Tibial nerve (tissue), 4 donors: ENCODE results near the gene PRKCH. TPM values are rescaled to one million over a fixed set of nuclear protein-coding genes. Genes with fewer than 3 reads are reported as not detected.

Source experiments
- DNase-seq, 2 donors: peaks; one replicate each; pipeline ENCODE4 v3.0.0-alpha.2; 2019; ENCODE audit warnings: low spot score in 2 of 2
- H3K27ac ChIP-seq, 4 donors: fragments of 200-600 bp; sonication (generic) in 3 of 4; one replicate each; pipeline ENCODE4 v1.5.1; 2017 to 2019; ENCODE audit warnings: mild to moderate bottlenecking in 1 of 4
- H3K27me3 ChIP-seq, 2 donors: fragments of 200-600 bp; sonication (generic) in 1 of 2; one replicate each; pipeline versions ENCODE4 v1.5.1 to v1.6.0; 2017 to 2019
- H3K36me3 ChIP-seq, 3 donors: fragments of 200-600 bp; sonication (generic); one replicate each; pipeline ENCODE4 v1.5.1; 2018 to 2019
- H3K4me1 ChIP-seq, 4 donors: fragments of 200-600 bp; sonication (generic) in 3 of 4; one replicate each; pipeline ENCODE4 v1.5.1; 2017 to 2019
- H3K4me3 ChIP-seq, 4 donors: fragments of 200-600 bp; sonication (generic) in 3 of 4; one replicate each; pipeline ENCODE4 v1.5.1; 2017 to 2019; ENCODE audit warnings: mild to moderate bottlenecking in 1 of 4, moderate library complexity in 1 of 4
- H3K9me3 ChIP-seq, 4 donors: fragments of 200-600 bp; sonication (generic) in 3 of 4; one replicate each; pipeline ENCODE4 v1.5.1; 2017 to 2019
- EP300 ChIP-seq, 2 donors: sonication (generic); formaldehyde crosslinking; IDR thresholded peaks; one replicate each; pipeline ENCODE4 v1.6.1; 2017; ENCODE audit warnings: antibody characterized with exemption in 2 of 2, mild to moderate bottlenecking in 1 of 2
- POLR2A ChIP-seq, 2 donors: fragments of 450-650 bp; IDR thresholded peaks; one replicate each; pipeline ENCODE4 v1.6.1; 2017; ENCODE audit warnings: antibody characterized with exemption in 2 of 2, mild to moderate bottlenecking in 2 of 2, moderate library complexity in 2 of 2
- WGBS, 2 donors: methylation state at CpG; one replicate each; pipeline ENCODE4 v1.1.5; 2018; 5-methylcytosine and 5-hydroxymethylcytosine counted together
- total RNA-seq, 4 donors: library from RNA; depleted of rRNA; stranded (reverse); fragments of >200 nt; gene quantifications; one replicate each; pipeline ENCODE4 v1.1.0, GENCODE V29; 2016
- TF ChIP-seq, protein P1 (sequence below), 5 experiments: fragments of 200-600 bp in 3 of 5; fragments of 450-650 bp in 2 of 5; sonication (generic) in 3 of 5; IDR thresholded peaks; one replicate each; pipeline ENCODE4 v1.5.1; 2016 to 2019; ENCODE audit warnings: antibody characterized with exemption in 5 of 5, mild to moderate bottlenecking in 3 of 5, moderate library complexity in 2 of 5

PRKCH gene
- total RNA-seq, 4 donors from 2014 or later: 26.4 to 33.9 (median 29.2) TPM

DNA sequence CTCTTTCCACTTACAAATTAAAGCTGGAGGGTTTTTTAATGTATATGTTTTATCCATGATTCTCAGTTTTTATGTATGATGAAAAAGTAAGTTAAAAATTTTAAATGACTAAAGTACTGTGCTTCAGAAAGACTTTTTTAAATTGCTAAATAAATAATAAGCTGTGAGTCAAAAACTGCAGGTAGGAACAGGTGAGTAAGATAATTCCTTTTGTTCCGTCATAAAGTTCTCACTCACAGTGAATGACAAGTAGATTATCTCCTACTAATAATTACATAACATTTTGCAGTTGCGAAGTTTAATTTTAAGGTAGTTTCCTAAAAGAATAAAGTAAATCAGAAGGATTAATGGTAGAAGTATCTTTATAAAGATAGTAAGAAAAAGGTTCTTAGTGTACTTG, 78.0 kb downstream of the PRKCH start:
- no peaks in the 10 kb centered on the region for H3K4me1 ChIP-seq
- no peak overlapping the region for H3K27ac ChIP-seq
- H3K27me3 ChIP-seq: no peaks in the 10 kb centered on the region
- no peaks in the 10 kb centered on the region for H3K9me3 ChIP-seq
- no peak for DNase-seq
- TF ChIP-seq, protein P1, sequence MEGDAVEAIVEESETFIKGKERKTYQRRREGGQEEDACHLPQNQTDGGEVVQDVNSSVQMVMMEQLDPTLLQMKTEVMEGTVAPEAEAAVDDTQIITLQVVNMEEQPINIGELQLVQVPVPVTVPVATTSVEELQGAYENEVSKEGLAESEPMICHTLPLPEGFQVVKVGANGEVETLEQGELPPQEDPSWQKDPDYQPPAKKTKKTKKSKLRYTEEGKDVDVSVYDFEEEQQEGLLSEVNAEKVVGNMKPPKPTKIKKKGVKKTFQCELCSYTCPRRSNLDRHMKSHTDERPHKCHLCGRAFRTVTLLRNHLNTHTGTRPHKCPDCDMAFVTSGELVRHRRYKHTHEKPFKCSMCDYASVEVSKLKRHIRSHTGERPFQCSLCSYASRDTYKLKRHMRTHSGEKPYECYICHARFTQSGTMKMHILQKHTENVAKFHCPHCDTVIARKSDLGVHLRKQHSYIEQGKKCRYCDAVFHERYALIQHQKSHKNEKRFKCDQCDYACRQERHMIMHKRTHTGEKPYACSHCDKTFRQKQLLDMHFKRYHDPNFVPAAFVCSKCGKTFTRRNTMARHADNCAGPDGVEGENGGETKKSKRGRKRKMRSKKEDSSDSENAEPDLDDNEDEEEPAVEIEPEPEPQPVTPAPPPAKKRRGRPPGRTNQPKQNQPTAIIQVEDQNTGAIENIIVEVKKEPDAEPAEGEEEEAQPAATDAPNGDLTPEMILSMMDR (IDR thresholded peaks at IDR 0.05): no peak
- TF ChIP-seq POLR2A (IDR thresholded peaks at IDR 0.05) (no peak), EP300 (IDR thresholded peaks at IDR 0.05) (no peak)
- no peak overlapping the region for H3K4me3 ChIP-seq
- H3K36me3 ChIP-seq: no peaks in the 10 kb centered on the region
- WGBS, 2 donors: 87 to 91% methylated on average over 2 of the region's 2 CpGs

DNA sequence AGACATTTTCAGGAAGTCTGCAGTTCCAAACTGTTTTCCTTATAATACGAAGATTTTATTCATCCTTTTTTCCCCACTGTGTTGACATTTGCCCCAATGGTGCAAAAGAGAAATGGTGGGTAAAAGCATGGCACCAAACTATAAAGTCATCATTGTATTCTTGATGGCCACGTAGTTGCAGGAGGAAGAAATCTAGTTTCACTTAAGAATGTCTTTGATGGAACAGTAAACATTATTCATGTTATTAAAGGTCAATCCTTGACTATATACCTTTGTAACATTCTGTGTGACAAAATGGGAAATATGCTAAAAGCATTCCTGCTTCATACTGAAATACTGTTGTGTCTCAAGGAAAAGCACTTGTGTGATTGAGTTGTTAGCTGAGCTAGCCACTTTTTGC, 80.1 kb downstream of the PRKCH start:
- H3K27me3 ChIP-seq: no peaks in the 10 kb centered on the region
- DNase-seq: no peak
- no peak overlapping the region for H3K4me3 ChIP-seq
- H3K4me1 ChIP-seq: no peaks in the 10 kb centered on the region
- H3K27ac ChIP-seq: no peak overlapping the region
- H3K9me3 ChIP-seq: no peaks in the 10 kb centered on the region
- 41 to 49% methylated on average over 2 of the region's 2 CpGs for WGBS, 2 donors
- no peaks in the 10 kb centered on the region for H3K36me3 ChIP-seq
- no peak for TF ChIP-seq EP300 (IDR thresholded peaks at IDR 0.05)
- TF ChIP-seq, protein P1 (IDR thresholded peaks at IDR 0.05): no peak
- TF ChIP-seq POLR2A (IDR thresholded peaks at IDR 0.05): no peak

GRCh38 chr14:61403411-61403810, 82.0 kb downstream of the PRKCH start:
- Histone ChIP-seq H3K4me3 (no peak overlapping the region), H3K9me3 (no peaks in the 10 kb centered on the region), H3K27me3 (no peaks in the 10 kb centered on the region), H3K27ac (no peak overlapping the region), H3K36me3 (no peaks in the 10 kb centered on the region), H3K4me1 (no peaks in the 10 kb centered on the region)
- DNase-seq: no peak
- no peak for TF ChIP-seq POLR2A (IDR thresholded peaks at IDR 0.05)
- TF ChIP-seq, protein P1 (IDR thresholded peaks at IDR 0.05): no peak
- TF ChIP-seq EP300 (IDR thresholded peaks at IDR 0.05): no peak
- 60 to 63% methylated on average over 2 of the region's 2 CpGs for WGBS, 2 donors

DNA sequence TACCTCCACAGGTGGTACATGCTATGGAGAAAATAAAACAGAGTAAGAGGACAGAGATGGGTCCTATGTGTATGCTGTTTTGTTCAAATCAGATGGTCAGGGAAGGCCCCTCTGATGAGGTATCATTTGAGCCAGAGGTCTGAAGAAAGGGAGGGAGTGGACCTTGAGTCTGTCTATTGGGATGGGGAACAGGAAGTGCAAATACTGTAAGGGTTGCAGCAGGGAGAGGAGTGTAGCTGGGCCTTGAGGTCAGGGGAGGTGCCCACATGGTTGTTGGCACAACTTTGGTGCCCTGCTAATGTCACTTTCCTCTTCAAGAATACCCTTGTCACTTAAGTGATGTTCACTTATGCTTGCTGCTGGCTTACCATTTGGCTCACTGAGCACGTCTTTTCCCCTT, 83.3 kb downstream of the PRKCH start:
- no peak for DNase-seq

DNA sequence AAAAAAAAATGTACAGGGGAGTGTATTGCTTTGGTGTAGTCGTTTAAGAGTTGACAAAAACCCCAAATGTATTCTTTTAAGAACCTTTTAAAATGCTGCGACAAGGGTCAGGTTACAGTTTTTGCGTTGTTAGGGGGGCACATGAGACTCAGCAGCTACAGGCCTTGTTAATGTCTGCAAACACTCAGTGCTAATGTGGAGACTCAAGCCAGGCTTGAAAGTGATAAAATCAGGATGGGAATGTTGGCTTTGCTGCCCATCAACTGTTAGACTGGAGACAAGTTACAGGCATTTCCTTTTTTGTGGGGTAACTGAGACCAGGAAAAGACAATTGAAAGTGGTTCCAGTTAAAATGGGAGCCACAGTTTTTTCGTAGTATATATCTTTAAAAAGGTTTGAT, 84.8 kb downstream of the PRKCH start:
- H3K27ac ChIP-seq: no peak overlapping the region
- TF ChIP-seq, protein P1 (IDR thresholded peaks at IDR 0.05): no peak
- no peak for TF ChIP-seq EP300 (IDR thresholded peaks at IDR 0.05)
- no peak for TF ChIP-seq POLR2A (IDR thresholded peaks at IDR 0.05)
- no peaks in the 10 kb centered on the region for H3K36me3 ChIP-seq
- H3K27me3 ChIP-seq: no peaks in the 10 kb centered on the region
- no peak overlapping the region for H3K4me3 ChIP-seq
- no peak for DNase-seq
- H3K4me1 ChIP-seq: no peaks in the 10 kb centered on the region
- 41 to 60% methylated on average over 4 of the region's 4 CpGs for WGBS, 2 donors
- no peaks in the 10 kb centered on the region for H3K9me3 ChIP-seq

More for the DNA sequence above, 83.3 kb downstream of the PRKCH start:
- H3K27me3 ChIP-seq: no peaks in the 10 kb centered on the region
- H3K4me3 ChIP-seq: no peak overlapping the region
- no peaks in the 10 kb centered on the region for H3K4me1 ChIP-seq
- H3K27ac ChIP-seq: no peak overlapping the region
- no peak for TF ChIP-seq POLR2A (IDR thresholded peaks at IDR 0.05)
- TF ChIP-seq EP300 (IDR thresholded peaks at IDR 0.05): no peak
- TF ChIP-seq, protein P1 (IDR thresholded peaks at IDR 0.05): no peak
- 67 to 84% methylated on average over 1 of the region's 1 CpG for WGBS, 2 donors
- no peaks in the 10 kb centered on the region for H3K9me3 ChIP-seq
- H3K36me3 ChIP-seq: no peaks in the 10 kb centered on the region
